Gastrocnemius medialis (tissue), 4 donors: Measurements from ENCODE around the gene SLC16A1.

Experiments
- CTCF ChIP-seq, 5 experiments: fragments of 450-650 bp in 3 of 5; fragments of 200-600 bp in 2 of 5; sonication (generic) in 2 of 5; IDR thresholded peaks in 4 of 5; conservative IDR thresholded peaks in 1 of 5; 1 replicate in 4 of 5; 2 replicates in 1 of 5; pipeline ENCODE4 v1.5.1; 2016 to 2019; ENCODE audit warnings: antibody characterized with exemption in 5 of 5, mild to moderate bottlenecking in 3 of 5, moderate library complexity in 3 of 5
- POLR2A ChIP-seq, 2 donors: fragments of 450-650 bp; IDR thresholded peaks; one replicate each; pipeline ENCODE4 v1.6.1; 2017; ENCODE audit warnings: antibody characterized with exemption in 2 of 2, mild to moderate bottlenecking in 2 of 2, moderate library complexity in 2 of 2

- TF ChIP-seq CTCF (IDR thresholded peaks at IDR 0.05 in 4 of 5, conservative IDR thresholded peaks at IDR 0.05 in 1 of 5): no peak
- TF ChIP-seq POLR2A (IDR thresholded peaks at IDR 0.05): no peak
These were observed 29.1 kb upstream of the SLC16A1 start for GRCh38 chr1:112985123-112985522.
